KOPT-K1 (cell line): Measurements from ENCODE around the gene SREBF1.
A peak's percentile ranks its signal among the peaks of the same experiment; 100 is the strongest.

Experiments
- H3K27ac ChIP-seq: fragments of 200-600 bp; sonication (generic); 2 replicates; pipeline ENCODE4 v1.5.1; 2016; ENCODE audit warnings: antibody characterized with exemption, mild to moderate bottlenecking, low read depth, low read length; ENCODE audit not compliant: poor library complexity, severe bottlenecking
- H3K36me3 ChIP-seq: fragments of 200-600 bp; sonication (generic); 2 replicates; pipeline ENCODE4 v1.5.1; 2017; ENCODE audit warnings: antibody characterized with exemption, mild to moderate bottlenecking, low read length, moderate library complexity; ENCODE audit not compliant: insufficient read depth
- H3K9me3 ChIP-seq: fragments of 200-600 bp; sonication (generic); 2 replicates; pipeline ENCODE4 v1.5.1; 2017; ENCODE audit warnings: antibody characterized with exemption, low read length, mild to moderate bottlenecking; ENCODE audit not compliant: insufficient read depth, poor library complexity, severe bottlenecking

Gene SREBF1

DNA sequence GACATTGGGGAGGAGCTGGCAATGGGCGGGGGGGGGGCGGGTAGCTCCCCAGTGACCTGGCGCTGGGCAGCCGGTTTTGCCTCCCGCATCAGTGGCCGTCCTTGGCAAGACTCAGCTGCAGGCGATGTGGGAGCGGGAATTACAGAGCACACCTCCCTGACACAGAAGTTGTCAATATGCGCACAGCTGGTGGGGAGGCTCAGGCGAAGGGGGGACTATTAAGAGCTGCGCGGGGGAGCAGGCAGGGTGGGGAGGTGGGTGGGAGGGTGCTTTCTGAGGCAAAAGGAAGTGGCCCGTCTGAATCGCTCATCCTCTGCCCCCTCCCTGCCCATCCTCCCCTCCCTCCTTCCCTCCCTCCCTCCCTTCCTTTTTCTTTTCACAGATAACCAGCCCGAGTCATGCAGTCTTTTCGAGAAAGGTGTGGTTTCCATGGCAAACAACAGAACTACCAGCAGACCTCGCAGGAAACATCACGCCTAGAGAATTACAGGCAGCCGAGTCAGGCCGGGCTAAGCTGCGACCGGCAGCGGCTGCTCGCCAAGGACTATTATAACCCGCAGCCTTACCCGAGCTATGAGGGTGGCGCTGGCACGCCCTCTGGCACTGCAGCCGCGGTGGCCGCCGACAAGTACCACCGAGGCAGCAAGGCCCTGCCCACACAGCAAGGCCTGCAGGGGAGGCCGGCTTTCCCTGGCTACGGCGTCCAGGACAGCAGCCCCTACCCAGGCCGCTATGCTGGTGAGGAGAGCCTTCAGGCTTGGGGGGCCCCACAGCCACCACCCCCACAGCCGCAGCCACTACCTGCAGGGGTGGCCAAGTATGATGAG is 44.0 kb downstream of the SREBF1 start:
- Histone ChIP-seq H3K36me3 (peaks cover 46% of the 10 kb centered on the region), H3K9me3 (no peaks in the 10 kb centered on the region), H3K27ac (peak overlapping the region; percentile 60)

DNA sequence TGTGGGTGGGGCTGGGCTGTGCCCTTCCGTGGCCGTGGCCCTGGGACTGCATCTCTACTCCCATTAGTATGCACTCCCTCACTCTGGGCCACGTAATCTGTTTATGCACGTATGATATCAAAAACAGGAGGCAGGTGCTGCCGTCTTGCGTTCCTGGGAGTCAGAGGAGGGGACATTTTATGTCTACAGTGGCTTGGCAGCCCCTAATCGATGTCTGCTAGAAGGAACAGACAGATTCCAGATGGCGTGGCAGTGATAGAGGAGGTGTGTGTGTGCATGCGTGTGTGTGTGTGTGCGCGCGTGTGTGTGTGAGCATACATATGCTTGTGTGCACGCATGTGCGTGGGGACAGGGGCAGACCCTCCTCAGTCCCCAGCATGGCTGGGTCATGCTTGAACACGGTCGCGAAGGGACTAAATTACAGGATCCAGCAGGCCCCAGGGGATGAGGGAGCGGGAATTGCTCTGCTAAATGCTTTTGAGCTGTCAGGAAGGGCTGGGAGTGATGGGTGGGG is 44.7 kb downstream of the SREBF1 start:
- Histone ChIP-seq H3K27ac (peak overlapping the region; percentile 41), H3K36me3 (peaks cover 40% of the 10 kb centered on the region), H3K9me3 (no peaks in the 10 kb centered on the region)

GRCh38 chr17:17790637-17791464 is 45.9 kb downstream of the SREBF1 start:
- no peak overlapping the region for H3K27ac ChIP-seq
- H3K9me3 ChIP-seq: no peaks in the 10 kb centered on the region
- H3K36me3 ChIP-seq: peaks cover 27% of the 10 kb centered on the region

DNA sequence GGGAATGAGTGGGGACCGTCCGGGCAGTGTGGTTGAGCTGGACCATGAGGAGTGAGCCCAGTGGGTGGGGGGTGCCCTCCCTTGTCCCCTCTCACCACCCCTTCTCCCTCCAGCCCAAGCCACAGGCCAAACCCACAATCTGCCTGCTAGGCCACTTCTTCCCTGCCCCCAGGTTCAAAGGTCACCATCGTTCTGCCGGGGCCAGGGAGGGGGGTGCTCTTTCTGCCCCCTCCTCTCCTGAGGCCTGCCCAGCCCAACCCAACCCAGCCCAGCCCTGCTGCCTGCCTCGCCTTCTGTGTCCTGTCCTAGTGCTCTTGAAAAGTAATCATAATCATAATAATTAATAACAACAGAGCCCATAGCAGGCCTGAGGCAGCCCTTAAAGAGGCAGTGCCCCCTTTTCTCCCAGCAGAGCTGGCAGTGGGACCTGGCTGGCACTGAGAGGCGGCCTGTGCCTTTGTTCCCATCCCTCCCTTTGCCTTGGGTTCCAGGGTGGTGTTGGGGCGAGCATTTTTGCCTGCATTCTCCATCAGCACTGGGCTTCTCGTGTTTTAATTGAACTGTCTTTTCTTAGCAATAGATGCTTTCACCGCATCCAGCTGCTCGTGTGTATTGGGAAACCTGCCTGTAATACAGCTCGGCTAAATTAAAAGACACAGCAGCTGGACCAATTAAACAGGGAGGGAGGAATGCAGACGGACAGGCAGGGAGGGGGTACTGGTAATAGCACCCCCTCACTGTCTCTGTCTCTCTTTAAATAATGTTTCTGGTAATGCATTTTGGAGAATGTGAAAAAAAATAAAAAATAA is 46.8 kb downstream of the SREBF1 start:
- H3K27ac ChIP-seq: no peak overlapping the region
- H3K9me3 ChIP-seq: no peaks in the 10 kb centered on the region

GRCh38 chr17:17789410-17789809 is 47.4 kb downstream of the SREBF1 start:
- Histone ChIP-seq H3K9me3 (no peaks in the 10 kb centered on the region), H3K27ac (no peak overlapping the region), H3K36me3 (peaks cover 13% of the 10 kb centered on the region)

More for the DNA sequence above, 46.8 kb downstream of the SREBF1 start:
- H3K36me3 ChIP-seq: peaks cover 19% of the 10 kb centered on the region

DNA sequence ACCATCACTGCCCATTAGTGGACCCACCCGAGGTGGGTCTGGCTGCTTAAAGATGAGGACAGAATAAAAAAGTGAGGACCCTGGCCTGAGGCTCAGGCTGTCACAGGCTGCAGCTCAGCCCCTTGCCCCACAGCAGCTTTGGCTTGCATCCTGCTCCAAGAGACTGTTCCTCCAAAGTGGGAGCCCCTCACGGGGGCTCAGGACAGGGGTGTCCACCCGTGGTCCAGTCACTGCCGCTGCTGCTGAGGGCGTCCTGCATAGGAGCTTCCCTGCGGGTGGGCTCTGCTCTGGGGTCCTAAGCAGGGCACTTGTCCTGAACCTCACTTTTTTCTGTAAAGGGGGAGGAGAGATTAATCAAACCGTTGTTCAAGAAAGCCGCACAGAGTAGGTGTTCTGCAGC is 47.8 kb downstream of the SREBF1 start:
- no peaks in the 10 kb centered on the region for H3K9me3 ChIP-seq
- H3K36me3 ChIP-seq: peaks cover 9% of the 10 kb centered on the region; the same call in 1 of the 2 replicates
- H3K27ac ChIP-seq: no peak overlapping the region

DNA sequence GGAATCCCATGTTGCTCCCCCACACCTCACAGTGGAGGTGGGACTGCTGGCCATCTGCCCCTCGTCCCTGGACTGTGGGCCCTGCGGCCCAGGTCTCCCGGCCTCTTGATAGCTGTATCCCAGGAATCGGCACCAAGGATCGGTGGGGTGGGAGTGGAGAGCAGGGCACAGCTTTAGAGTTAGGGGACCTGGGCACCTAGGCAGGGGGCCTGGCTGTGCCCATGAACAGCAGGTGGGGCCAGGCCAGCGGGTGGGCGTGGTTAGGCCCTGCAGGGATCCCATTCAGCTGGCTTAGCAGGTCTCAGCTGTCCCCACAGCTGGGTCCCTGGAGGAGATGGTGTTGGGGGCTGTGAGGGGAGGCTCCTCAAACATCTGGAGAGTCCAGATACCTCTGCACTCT is 49.2 kb downstream of the SREBF1 start:
- Histone ChIP-seq H3K27ac (no peak overlapping the region), H3K9me3 (no peaks in the 10 kb centered on the region), H3K36me3 (no peaks in the 10 kb centered on the region)

DNA sequence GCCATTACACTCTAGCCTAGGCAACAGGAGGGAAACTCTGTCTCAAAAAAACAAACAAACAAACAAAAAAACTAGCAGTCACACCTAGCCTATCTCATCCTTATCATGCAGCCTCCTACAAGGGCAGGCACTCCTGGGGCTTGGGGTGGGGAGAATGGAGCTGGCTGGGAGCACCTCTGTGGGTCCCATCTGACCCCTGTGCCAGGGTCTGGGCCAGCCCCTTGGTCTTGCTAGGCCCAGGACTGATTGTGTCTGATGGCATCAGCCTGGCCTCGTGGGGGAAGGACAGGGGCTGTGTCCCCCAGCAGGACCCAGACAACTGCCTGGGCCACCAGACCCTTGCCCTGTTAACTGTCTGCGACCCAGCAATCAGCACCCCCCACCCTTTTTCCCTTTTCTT is 49.8 kb downstream of the SREBF1 start:
- H3K36me3 ChIP-seq: no peaks in the 10 kb centered on the region
- no peaks in the 10 kb centered on the region for H3K9me3 ChIP-seq
- no peak overlapping the region for H3K27ac ChIP-seq

- Histone ChIP-seq H3K9me3 (no peaks in the 10 kb centered on the region), H3K36me3 (no peaks in the 10 kb centered on the region), H3K27ac (peak overlapping the region; percentile 4)
These were observed 51.4 kb downstream of the SREBF1 start for GRCh38 chr17:17785407-17785806.

DNA sequence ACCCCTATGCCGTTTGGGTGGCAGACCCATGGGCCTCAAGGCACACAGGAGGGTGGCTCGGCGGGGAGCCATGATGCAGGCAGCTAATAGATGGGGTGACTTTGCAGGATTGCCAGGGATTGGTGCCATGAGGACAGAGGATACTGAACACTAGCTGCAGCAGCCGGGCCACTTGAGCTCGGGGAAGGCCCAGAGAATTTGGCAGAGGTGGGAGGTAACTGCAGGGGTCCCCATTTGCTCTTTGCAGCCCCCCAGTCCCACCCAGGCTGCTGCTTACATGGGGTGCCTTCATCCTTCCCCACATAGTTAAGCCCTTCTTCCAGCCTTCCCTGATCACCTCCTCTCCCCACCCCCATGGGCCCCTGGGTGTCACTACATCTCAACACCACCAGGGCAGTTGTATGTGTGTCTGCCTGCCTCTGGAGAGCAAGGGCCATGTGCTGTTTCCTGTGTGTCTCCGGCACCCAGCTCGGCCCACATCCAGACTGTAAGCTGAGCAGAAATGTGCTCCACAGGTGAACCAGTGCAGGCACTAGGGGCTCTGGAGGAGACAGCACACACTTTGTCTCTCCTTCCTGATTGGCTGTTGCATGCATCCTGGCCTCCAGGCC is 52.0 kb downstream of the SREBF1 start:
- Histone ChIP-seq H3K36me3 (no peaks in the 10 kb centered on the region), H3K27ac (peak overlapping the region; percentile 4), H3K9me3 (no peaks in the 10 kb centered on the region)

DNA sequence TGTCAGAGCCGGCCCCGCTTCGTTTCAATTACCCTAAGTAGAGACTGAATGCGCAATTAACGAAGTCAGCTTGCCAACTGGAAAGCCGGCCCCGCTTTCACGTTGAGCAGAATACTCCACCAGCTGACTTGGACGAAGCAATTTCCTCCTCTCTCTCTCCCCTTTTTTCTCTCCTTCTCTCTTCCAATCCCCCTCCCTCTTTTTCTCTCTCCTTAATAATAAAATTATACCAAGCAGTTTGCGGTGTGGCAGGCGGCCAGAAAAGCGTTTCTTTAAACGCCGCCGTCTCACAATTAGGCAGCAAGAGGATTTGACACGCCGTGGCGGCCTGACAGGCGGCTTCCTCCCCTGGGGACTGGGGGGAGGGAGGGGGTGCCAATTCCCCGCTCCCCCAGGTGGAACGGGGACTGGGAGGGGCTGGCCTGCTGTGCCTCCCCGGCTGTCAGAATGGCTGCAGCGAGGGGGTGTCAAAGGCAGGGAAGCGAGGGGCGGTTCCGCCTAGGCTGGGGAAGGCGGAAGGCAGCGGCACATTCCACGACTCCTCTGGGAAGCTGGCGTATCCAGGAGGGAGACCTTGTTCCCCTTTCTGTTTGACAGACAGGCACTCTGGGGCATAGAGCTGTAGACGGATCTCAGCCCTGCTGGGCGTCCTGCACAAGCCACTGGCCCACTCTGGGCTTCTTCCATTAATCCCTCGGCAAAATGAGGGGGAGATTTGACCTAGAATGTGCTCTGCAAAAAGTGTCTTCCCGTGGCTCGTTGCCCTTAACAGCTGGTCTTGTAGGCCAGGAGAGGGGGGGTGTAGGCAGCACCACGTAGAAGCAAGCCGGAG is 52.7 kb downstream of the SREBF1 start:
- H3K27ac ChIP-seq: peak overlapping the region; percentile 58
- H3K9me3 ChIP-seq: no peaks in the 10 kb centered on the region

DNA sequence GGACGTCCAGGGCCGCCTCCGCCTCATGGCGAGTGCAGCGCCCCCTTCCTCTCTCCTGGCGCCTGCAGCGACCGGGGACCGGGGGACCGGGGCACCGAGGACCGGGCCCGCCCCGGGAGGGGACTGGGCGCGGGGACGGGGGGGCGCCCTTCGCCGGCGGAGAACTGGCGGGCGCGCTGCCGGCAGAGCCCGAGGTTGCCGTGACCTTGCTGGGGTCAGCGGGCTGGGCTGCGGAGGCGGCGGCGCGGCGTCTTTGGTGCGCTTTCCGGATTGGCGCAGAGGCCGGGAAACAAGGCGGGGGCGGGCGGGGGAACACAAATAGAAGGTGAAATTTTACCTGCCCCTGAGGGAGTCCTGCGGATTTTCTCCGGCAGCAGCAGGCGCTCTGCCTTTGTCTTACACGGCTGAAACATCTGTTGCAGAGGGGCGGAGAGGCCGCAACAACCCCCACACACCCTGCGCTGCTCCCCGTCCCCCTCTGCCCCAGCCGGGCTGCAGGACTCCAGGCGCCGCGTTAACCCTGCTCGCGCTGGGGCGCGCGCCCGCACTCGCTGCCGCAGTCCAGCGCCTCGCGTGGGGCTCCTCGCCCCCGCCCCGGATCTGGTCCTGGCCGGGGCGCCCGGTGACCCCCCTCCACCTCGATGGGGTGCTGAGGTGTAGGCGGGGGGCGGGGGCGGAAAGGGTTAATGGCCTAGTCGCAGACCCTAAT is 53.5 kb downstream of the SREBF1 start:
- H3K27ac ChIP-seq: peak overlapping the region; percentile 58
- peaks cover 2% of the 10 kb centered on the region; the same call in 1 of the 2 replicates for H3K36me3 ChIP-seq
- H3K9me3 ChIP-seq: no peaks in the 10 kb centered on the region

More for the DNA sequence above, 52.7 kb downstream of the SREBF1 start:
- no peaks in the 10 kb centered on the region for H3K36me3 ChIP-seq

- Histone ChIP-seq H3K36me3 (peaks cover 8% of the 10 kb centered on the region; the same call in 1 of the 2 replicates), H3K9me3 (no peaks in the 10 kb centered on the region), H3K27ac (peak overlapping the region; percentile 58)
These were observed 54.2 kb downstream of the SREBF1 start for GRCh38 chr17:17782523-17783115.
